HG03175 (cell line): ENCODE results near the gene CYP4A11.
"Not testable (repeated sequence)": the region's sequence is repeated elsewhere in the genome, so short reads cannot be mapped to it uniquely, and the experiment has no call there.

ENCODE experiments used
- ATAC-seq: cut with Tn5 transposase; IDR thresholded peaks from one replicate; pipeline ENCODE4 v1.9.1; 2021; ENCODE audit warnings: mild to moderate bottlenecking, moderate library complexity; ENCODE audit not compliant: unreplicated experiment

CYP4A11 gene

GRCh38 chr1:46927249-46927835 lies 13.9 kb downstream of the CYP4A11 start:
- ATAC-seq: no peak

GRCh38 chr1:46910790-46911189 lies 30.5 kb downstream of the CYP4A11 start:
- ATAC-seq: no peak

GRCh38 chr1:46903481-46903880 lies 37.8 kb downstream of the CYP4A11 start:
- ATAC-seq: no peak

- ATAC-seq: no peak
Observed at GRCh38 chr1:46900401-46900800, 40.9 kb downstream of the CYP4A11 start.

- ATAC-seq: not testable (repeated sequence)
Observed at GRCh38 chr1:46881656-46882055, 59.6 kb downstream of the CYP4A11 start.
